Brain microvascular endothelial cell (primary cell): ENCODE results near the gene PPP2R3A.

Experiments used
- DNase-seq: peaks from one replicate; pipeline ENCODE4 v3.0.0-alpha.2; 2020
- H3K27ac ChIP-seq: fragments of 250-450 bp; sonication (Bioruptor Pico); 2 replicates; pipeline ENCODE4 v1.5.1; 2020; ENCODE audit warnings: mild to moderate bottlenecking, moderate library complexity
- H3K27me3 ChIP-seq: fragments of 250-450 bp; sonication (Bioruptor Pico); replicated peaks from 2 replicates; pipeline ENCODE4 v1.5.1; 2020; ENCODE audit warnings: mild to moderate bottlenecking
- H3K36me3 ChIP-seq: fragments of 250-450 bp; sonication (Bioruptor Pico); replicated peaks from 2 replicates; pipeline ENCODE4 v1.5.1; 2020; ENCODE audit warnings: mild to moderate bottlenecking
- H3K4me3 ChIP-seq: 2 replicates; pipeline ENCODE4 v1.5.1; 2011; ENCODE audit warnings: low read depth, mild to moderate bottlenecking, control low read depth, low read length, moderate library complexity
- CTCF ChIP-seq: IDR thresholded peaks from 2 replicates; pipeline ENCODE4 v1.5.1; 2011; ENCODE audit warnings: low read depth, mild to moderate bottlenecking, moderate library complexity, low read length, control low read depth, inconsistent platforms; ENCODE audit errors: missing control alignments
- in situ Hi-C: cut with HindIII; loops from 2 replicates; pipeline ENCODE4 v1.10.0; 2017; ENCODE audit warnings: low sequenced_read_pairs, low pct_ligation_motif_present

Gene PPP2R3A

GRCh38 chr3:136196401-136197158 lies 231.1 kb downstream of the PPP2R3A start:
- peak; percentile 99 for DNase-seq
- Histone ChIP-seq H3K36me3 (no peaks in the 10 kb centered on the region), H3K27ac (peak overlapping the region; percentile 98), H3K4me3 (peak overlapping the region; percentile 73), H3K27me3 (no peaks in the 10 kb centered on the region)
- in situ Hi-C loops = no loop called here
- TF ChIP-seq CTCF = no peak

DNA sequence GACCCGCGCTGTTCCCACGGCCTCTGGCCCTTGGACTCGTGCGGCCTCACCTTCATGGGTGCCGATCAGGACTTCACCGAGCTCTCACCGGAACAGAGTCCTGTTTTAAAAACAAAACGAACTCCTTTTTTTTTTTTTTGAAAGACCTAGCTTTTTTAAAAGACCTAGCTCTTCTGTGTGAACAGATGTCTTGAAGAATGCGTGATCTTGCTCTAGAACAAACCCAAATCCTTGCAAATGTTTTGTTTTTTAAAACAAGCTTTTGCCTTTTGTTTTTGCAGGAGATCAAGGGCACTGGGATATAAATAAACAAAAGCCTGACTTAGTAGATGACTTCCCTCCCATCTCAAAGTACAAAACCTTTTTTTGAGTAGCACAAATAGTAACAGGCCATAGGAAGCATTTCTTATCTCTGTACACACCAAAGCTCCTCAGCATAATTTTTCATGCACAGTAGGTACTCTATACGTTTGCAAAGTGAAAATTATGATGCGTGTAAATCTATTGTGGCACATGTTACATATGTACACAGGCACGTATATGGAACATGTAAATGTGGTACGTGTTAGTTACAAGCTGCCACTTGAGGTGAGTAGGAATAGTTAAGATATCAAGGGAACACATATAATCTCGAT lies 231.7 kb downstream of the PPP2R3A start:
- H3K27me3 ChIP-seq = no peaks in the 10 kb centered on the region
- in situ Hi-C loops = no loop called here
- H3K36me3 ChIP-seq = no peaks in the 10 kb centered on the region
- no peak for TF ChIP-seq CTCF
- H3K4me3 ChIP-seq = peak overlapping the region; percentile 73
- DNase-seq = no peak
- H3K27ac ChIP-seq = peak overlapping the region; percentile 98
